HG03558 (cell line): ENCODE measurements around the gene CAMK2G.
"Not testable (repeated sequence)": the region's sequence is repeated elsewhere in the genome, so short reads cannot be mapped to it uniquely, and the experiment has no call there.

Source experiments
- ATAC-seq: cut with Tn5 transposase; IDR thresholded peaks from one replicate; pipeline ENCODE4 v1.9.1; 2021; ENCODE audit warnings: moderate number of reproducible peaks; ENCODE audit not compliant: unreplicated experiment; ENCODE audit errors: extremely low read depth

CAMK2G gene

DNA sequence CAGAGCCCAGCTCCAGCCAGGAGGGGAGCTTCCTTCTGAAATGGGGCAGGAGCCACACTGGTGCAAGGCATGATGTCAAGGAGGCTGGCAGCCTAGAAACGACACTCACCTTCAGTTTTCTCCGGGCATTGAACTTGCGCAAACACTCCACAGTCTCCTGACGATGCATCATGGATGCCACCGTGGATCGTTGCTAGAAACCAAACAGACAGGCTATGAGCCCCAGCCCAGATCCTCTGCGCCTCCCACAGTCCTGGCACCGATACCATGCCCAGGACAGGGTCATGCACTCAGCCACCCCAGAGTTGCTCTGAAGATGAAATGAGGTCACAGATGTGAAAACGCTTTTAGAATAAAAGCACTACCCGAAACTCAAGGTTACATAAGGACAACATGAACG lies 32.0 kb downstream of the CAMK2G start:
- ATAC-seq, result no peak

GRCh38 chr10:73841526-73842285 lies 32.6 kb downstream of the CAMK2G start:
- ATAC-seq, result no peak

DNA sequence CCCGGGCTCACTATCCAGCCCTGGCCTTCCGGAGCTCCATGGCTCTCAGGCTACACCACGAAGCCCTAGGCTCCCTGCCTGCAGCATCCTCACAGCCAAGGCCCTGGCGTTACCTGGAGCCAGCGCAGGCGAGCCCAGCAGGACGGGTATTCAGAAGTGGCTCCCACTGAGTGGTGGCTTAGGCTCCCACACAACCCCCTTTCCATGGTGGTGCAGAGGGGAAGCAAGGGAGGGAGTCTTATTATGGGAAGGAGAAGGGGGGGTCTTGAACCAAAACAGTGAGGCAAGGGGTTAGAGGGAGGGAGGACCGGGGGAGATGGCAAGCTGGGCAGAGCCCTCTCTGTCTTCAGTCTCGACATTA lies 33.3 kb downstream of the CAMK2G start:
- ATAC-seq, result no peak

DNA sequence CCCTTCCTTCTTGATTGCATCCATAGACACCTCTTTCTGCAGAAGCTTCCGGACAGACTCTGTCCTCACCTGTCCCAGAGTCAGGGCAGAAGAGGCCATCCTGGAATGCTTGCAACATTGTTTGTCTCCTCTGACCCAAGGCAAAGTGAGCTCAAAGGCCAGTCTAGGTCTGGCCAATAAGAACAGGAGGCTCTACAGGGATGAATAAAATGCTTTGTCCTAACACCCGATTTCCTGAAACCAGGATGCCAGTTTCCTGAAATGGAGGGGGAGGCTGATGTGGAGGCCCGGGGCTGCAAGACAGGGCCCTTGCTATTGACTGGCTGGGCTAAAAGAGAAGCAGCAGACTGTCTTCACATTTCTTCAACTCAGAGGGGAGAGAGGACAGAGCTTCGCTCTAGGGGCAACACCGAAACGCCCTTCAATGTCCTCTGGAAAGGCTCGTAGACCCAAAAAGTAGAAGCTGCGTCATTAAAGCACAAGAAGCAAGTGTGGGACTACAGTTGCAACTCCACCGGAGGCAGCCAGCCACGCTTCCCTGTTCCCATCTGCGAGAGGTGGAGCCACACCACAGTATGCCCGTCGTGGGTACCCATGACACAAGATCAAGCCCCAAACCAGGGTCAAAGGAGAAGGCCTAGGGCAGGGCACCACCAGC lies 33.8 kb downstream of the CAMK2G start:
- no peak for ATAC-seq

DNA sequence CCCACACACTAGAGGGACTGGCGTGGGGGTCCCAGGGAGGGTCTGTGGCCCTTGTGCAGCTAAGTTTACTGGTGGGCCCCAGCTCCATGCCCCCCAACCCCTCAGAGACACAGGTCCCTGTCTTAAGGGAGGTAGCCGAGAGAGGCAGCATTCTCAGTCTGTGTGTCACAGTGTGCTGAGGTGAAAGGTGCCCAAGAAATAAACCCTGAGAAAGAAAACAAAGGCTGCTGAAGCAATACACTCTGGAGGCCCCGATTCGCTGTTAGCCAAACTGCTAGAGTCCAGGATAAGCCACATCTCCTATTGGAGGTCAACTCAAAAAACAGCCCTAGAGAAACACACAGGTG lies 34.3 kb downstream of the CAMK2G start:
- no peak for ATAC-seq

DNA sequence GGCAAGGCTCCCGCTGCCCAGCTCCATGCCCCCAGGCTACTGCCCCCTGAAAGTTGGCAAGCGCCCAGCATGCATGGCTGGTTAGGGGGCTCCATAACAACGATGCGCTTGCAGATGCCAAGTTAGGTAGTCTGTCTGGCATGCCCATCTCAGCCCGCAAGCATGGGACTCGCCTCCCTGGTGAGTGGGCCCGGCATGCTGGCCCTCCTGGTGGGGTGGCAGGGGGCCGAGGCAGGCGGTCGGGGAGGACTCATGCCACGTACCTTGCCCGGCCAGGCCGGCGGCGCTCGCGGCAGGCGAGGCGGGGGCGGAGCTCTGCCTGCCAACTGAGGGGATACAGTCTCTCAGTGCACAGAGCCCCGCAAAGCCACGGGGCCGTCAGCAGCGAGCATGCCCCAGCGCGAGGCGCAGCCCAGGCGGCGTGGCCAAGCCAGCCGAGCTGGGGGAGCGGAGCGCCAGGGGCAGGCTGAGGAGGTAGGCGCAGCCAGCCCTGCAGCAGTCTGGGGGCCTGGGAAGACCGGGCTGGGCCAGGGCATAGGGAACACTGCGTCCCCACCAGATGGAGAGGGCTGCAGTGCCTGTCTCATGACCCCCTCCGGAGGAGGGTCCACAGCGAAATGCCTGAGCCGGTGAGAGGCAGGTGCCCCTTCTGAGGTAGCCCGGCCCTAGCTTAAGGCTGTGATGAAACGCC lies 34.9 kb downstream of the CAMK2G start:
- no peak for ATAC-seq

GRCh38 chr10:73838827-73839226 lies 35.5 kb downstream of the CAMK2G start:
- no peak for ATAC-seq

- ATAC-seq, result no peak
These were observed 36.3 kb downstream of the CAMK2G start for GRCh38 chr10:73838008-73838567.

DNA sequence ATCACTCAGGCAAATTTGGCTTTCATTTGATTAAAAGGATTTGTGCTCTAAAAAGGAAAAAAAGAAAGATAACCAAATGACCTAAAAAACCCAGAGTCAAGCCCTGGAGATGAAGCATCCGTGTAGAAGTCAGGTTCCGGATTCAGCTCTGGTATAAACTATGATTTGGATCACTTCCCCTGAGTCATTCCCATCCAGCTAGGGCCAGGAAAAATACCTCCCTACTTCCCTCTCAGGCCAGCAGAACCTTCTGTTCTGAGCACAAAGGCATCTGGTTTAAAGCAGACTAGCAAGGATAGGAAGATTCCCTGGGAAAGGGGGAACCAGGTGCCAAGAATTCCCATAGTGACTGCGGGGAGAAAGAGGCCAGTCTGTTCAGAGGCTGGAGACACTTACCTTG lies 37.3 kb downstream of the CAMK2G start:
- ATAC-seq, result no peak

- ATAC-seq, result no peak
These were observed 37.9 kb downstream of the CAMK2G start for GRCh38 chr10:73836427-73836980.

DNA sequence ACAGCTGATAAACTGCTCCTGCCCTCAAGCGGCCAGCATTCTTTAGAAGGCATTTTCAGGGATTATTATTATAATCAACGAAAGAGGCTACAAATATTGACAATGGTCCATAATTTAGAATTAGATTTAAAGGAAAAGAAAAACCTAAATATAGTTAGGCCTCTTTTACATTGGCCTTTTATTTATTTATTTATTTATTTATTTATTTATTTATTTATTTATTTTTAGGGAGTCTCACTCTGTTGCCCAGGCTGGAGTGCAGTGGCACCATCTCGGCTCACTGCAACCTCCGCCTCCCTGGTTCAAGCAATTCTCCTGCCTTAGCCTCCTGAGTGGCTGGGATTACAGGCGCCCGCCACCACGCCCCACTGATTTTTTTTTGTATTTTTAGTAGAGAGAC lies 45.3 kb downstream of the CAMK2G start:
- not testable (repeated sequence) for ATAC-seq

DNA sequence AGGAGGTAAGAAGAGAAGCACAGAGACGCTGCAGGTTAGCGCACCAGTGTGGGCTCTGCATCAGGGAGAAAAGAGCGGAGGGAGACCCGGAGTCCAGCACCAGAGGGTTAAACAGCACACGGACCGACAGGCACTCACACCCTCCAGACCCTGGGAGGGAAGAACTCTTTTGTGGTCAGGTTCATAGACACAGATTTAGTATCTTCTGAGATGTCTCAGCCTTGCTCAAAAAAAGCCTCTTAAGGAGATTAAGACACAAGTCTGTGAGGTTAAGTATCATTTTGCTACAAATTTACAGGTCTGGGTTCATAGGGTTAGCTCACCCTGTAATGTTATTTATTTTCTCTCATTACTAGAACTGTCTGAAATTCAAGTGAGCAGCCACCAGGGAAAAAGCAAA lies 46.2 kb downstream of the CAMK2G start:
- no peak for ATAC-seq

DNA sequence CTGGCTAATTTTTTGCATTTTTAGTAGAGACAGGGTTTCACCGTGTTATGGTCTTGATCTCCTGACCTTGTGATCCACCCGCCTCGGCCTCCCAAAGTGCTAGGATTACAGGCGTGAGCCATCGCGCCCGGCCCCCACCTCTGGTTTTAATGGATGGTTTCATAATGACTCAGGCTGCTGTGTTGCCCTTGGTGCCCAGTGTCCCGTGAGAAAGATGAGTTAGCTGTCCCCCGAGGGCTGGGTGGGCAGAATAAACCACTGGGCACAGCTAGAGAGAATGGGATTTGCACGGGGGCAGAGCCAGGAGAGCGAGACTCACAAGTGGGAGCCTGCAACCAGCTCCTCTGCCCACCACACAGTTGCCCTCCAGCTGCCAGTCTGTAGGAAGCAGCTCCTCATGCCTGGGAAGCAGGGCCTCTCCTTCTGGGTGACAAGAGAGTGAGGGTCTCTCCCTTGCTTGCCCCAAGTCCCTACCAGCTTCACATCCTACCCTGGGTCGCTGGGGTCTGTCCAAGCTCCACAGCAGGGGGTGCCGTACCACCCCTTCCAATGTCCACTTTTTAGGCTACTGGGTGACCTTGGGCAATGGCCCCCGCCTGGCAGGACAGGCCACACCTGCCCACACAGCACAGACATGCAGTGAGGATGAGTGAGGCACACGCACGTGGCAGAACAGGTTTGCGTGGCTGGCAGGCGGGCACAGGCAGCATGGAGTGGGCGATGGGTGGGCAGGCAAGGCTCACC lies 46.8 kb downstream of the CAMK2G start:
- ATAC-seq, result no peak

GRCh38 chr10:73824146-73824725 lies 50.1 kb downstream of the CAMK2G start:
- ATAC-seq, result no peak

DNA sequence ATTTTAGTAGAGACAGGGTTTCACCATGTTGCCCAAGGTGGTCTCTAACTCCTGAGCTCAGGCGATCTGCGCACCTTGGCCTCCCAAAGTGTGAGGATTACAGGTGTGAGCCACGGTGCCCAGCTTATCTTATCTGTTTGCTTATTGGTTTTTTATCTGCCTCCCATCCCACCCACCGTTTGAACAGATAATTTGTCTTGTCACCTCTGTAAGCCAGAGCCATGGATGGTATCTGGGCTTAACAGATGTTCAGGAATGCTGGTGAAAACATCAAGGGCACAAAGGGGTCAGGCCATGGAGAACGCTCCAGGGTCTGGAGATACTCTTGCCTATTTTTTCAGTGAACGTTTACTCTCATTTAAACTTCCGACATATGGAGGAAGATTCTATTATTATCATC lies 51.0 kb downstream of the CAMK2G start:
- no peak for ATAC-seq

DNA sequence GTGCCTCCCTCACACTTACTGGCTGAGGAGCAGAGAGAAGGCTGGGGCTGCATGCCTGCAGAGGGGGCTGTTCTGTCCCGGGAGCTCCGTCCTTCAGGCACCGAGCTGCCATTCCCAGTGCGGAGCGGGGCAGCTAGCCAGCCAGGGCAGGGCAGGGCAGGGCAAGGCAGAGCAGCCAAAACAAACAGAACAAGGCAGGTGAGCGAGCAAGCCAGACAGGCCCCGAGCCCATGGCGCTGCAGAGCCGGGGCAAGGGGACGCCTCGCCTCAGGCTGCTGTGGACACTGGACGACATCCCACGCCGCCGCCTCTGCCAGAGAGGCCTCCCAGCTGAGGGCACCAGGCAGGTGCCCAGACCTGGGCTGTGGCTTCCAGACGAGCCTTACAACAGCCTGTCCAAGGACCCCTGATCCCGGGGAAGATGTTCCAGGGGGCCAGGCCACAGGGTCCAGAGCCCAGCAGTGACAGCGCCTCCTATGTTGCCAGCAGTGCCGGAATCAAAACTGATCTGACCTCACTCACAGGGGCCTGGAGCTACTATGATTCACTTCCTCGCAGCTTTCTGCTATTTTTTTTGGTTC lies 54.8 kb downstream of the CAMK2G start:
- no peak for ATAC-seq

GRCh38 chr10:73819081-73819480 lies 55.3 kb downstream of the CAMK2G start:
- ATAC-seq, result no peak

- no peak for ATAC-seq
These were observed 56.0 kb downstream of the CAMK2G start for GRCh38 chr10:73818402-73818801.

- ATAC-seq, result no peak
These were observed 56.5 kb downstream of the CAMK2G start for GRCh38 chr10:73817826-73818225.
